ENCODE measurements around the gene BCDIN3D.

The BCDIN3D gene

GRCh38 chr12:49806877-49807276, 36.0 kb downstream of the BCDIN3D start:
- ATAC-seq (ENCODE audit: insufficient read depth, low read depth) (no peak), DNase-seq (no peak)
- Histone ChIP-seq H4K20me1 (ENCODE audit: insufficient read depth, low read length) (peaks cover 42% of the 10 kb centered on the region), H3K4me2 (ENCODE audit: insufficient read depth, low read length) (no peak overlapping the region), H3K9me3 (ENCODE audit: insufficient read depth, low read length, severe bottlenecking) (no peaks in the 10 kb centered on the region), H3K4me3 (ENCODE audit: low read depth in 1 of 2, low read length in 2 of 2) (no peak overlapping the region), H3K4me1 (ENCODE audit: insufficient read depth, low read length) (no peaks in the 10 kb centered on the region), H3K27ac (ENCODE audit: low read length) (no peak overlapping the region), H3K9ac (ENCODE audit: low read depth, low read length) (no peak overlapping the region), H3K79me2 (ENCODE audit: insufficient read depth, low read length) (peaks cover 22% of the 10 kb centered on the region), H3K27me3 (ENCODE audit: insufficient read depth, low read length, poor library complexity) (no peaks in the 10 kb centered on the region), H2AFZ (ENCODE audit: low read depth, low read length) (no peak overlapping the region), H3K36me3 (ENCODE audit: insufficient read depth, low read length) (peaks cover 36% of the 10 kb centered on the region)
- TF ChIP-seq EZH2 (IDR thresholded peaks at IDR 0.05; ENCODE audit: borderline replicate concordance, low read depth, low read length, severe bottlenecking) (no peak), CTCF (IDR thresholded peaks at IDR 0.05; ENCODE audit: borderline replicate concordance, extremely low read depth, low read length, poor library complexity, severe bottlenecking) (no peak)

DNA sequence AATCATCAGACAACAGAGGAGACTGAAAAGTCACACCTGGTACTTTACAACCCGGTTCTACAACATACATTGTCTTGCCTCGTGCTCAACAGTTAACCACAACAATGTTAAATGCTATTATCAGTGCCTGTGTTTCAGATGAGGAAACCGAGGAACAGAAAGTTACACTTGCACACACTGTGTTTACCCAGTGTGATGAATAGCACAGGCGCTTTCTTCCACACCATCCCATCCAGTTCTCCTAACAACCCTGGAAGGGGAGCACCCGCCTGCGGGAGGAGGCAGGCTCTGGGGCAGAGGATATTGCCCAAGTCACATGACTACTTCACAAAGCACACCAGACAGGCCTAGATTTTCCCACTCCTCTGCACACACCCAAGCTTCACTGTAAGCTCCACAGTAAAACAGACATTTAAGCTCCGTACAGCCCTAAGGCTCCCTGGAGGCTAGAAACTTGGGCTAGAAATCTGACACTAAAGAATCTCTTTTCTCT, 36.5 kb downstream of the BCDIN3D start:
- Histone ChIP-seq H3K9me3 (ENCODE audit: insufficient read depth, low read length, severe bottlenecking) (no peaks in the 10 kb centered on the region), H3K4me3 (ENCODE audit: low read depth in 1 of 2, low read length in 2 of 2) (no peak overlapping the region), H3K79me2 (ENCODE audit: insufficient read depth, low read length) (peaks cover 20% of the 10 kb centered on the region), H2AFZ (ENCODE audit: low read depth, low read length) (no peak overlapping the region), H4K20me1 (ENCODE audit: insufficient read depth, low read length) (peaks cover 40% of the 10 kb centered on the region), H3K27me3 (ENCODE audit: insufficient read depth, low read length, poor library complexity) (no peaks in the 10 kb centered on the region), H3K27ac (ENCODE audit: low read length) (no peak overlapping the region), H3K4me1 (ENCODE audit: insufficient read depth, low read length) (no peaks in the 10 kb centered on the region), H3K36me3 (ENCODE audit: insufficient read depth, low read length) (peaks cover 42% of the 10 kb centered on the region), H3K9ac (ENCODE audit: low read depth, low read length) (no peak overlapping the region), H3K4me2 (ENCODE audit: insufficient read depth, low read length) (no peak overlapping the region)
- ATAC-seq (ENCODE audit: insufficient read depth, low read depth) (no peak), DNase-seq (no peak)
- TF ChIP-seq EZH2 (IDR thresholded peaks at IDR 0.05; ENCODE audit: borderline replicate concordance, low read depth, low read length, severe bottlenecking), result no peak
- no peak for TF ChIP-seq CTCF (IDR thresholded peaks at IDR 0.05; ENCODE audit: borderline replicate concordance, extremely low read depth, low read length, poor library complexity, severe bottlenecking)

GRCh38 chr12:49805409-49805808, 37.5 kb downstream of the BCDIN3D start:
- peaks cover 50% of the 10 kb centered on the region for H3K36me3 ChIP-seq (ENCODE audit: insufficient read depth, low read length)
- no peak overlapping the region for H3K4me3 ChIP-seq (ENCODE audit: low read depth in 1 of 2, low read length in 2 of 2)
- H3K9ac ChIP-seq (ENCODE audit: low read depth, low read length), result no peak overlapping the region
- TF ChIP-seq EZH2 (IDR thresholded peaks at IDR 0.05; ENCODE audit: borderline replicate concordance, low read depth, low read length, severe bottlenecking), result no peak
- no peak for TF ChIP-seq CTCF (IDR thresholded peaks at IDR 0.05; ENCODE audit: borderline replicate concordance, extremely low read depth, low read length, poor library complexity, severe bottlenecking)
- peaks cover 34% of the 10 kb centered on the region for H4K20me1 ChIP-seq (ENCODE audit: insufficient read depth, low read length)
- H3K27ac ChIP-seq (ENCODE audit: low read length), result no peak overlapping the region
- H3K9me3 ChIP-seq (ENCODE audit: insufficient read depth, low read length, severe bottlenecking), result no peaks in the 10 kb centered on the region
- H3K4me1 ChIP-seq (ENCODE audit: insufficient read depth, low read length), result no peaks in the 10 kb centered on the region
- H2AFZ ChIP-seq (ENCODE audit: low read depth, low read length), result no peak overlapping the region
- no peak for DNase-seq
- no peaks in the 10 kb centered on the region for H3K27me3 ChIP-seq (ENCODE audit: insufficient read depth, low read length, poor library complexity)
- peaks cover 15% of the 10 kb centered on the region for H3K79me2 ChIP-seq (ENCODE audit: insufficient read depth, low read length)
- no peak for ATAC-seq (ENCODE audit: insufficient read depth, low read depth)
- H3K4me2 ChIP-seq (ENCODE audit: insufficient read depth, low read length), result no peak overlapping the region

- no peaks in the 10 kb centered on the region for H3K27me3 ChIP-seq (ENCODE audit: insufficient read depth, low read length, poor library complexity)
- no peaks in the 10 kb centered on the region for H3K4me1 ChIP-seq (ENCODE audit: insufficient read depth, low read length)
- TF ChIP-seq CTCF (IDR thresholded peaks at IDR 0.05; ENCODE audit: borderline replicate concordance, extremely low read depth, low read length, poor library complexity, severe bottlenecking) (no peak), EZH2 (IDR thresholded peaks at IDR 0.05; ENCODE audit: borderline replicate concordance, low read depth, low read length, severe bottlenecking) (no peak)
- H3K4me3 ChIP-seq (ENCODE audit: low read depth in 1 of 2, low read length in 2 of 2), result no peak overlapping the region
- H3K27ac ChIP-seq (ENCODE audit: low read length), result no peak overlapping the region
- H3K9ac ChIP-seq (ENCODE audit: low read depth, low read length), result no peak overlapping the region
- no peak overlapping the region for H2AFZ ChIP-seq (ENCODE audit: low read depth, low read length)
- DNase-seq (no peak), ATAC-seq (ENCODE audit: insufficient read depth, low read depth) (no peak)
- no peak overlapping the region for H3K4me2 ChIP-seq (ENCODE audit: insufficient read depth, low read length)
- H3K9me3 ChIP-seq (ENCODE audit: insufficient read depth, low read length, severe bottlenecking), result no peaks in the 10 kb centered on the region
- peaks cover 10% of the 10 kb centered on the region for H3K79me2 ChIP-seq (ENCODE audit: insufficient read depth, low read length)
- peaks cover 54% of the 10 kb centered on the region for H3K36me3 ChIP-seq (ENCODE audit: insufficient read depth, low read length)
- H4K20me1 ChIP-seq (ENCODE audit: insufficient read depth, low read length), result peaks cover 33% of the 10 kb centered on the region
Observed at GRCh38 chr12:49804821-49805220, 38.1 kb downstream of the BCDIN3D start.
